H1 (cell line): Measurements from ENCODE around the gene TOMT. TPM values are rescaled to one million over a fixed set of nuclear protein-coding genes. Genes with fewer than 3 reads are reported as not detected.

ENCODE experiments used
- CTCF ChIA-PET: fragments of 300-600 bp; sonication (Branson Sonifier 250); formaldehyde crosslinking; loops from one replicate; lab custom pipeline; 2021; ENCODE audit not compliant: partially characterized antibody; lab: Charles Lee
- POLR2A ChIA-PET: fragments of 300-600 bp; sonication (Branson Sonifier 250); formaldehyde crosslinking; loops from one replicate; lab custom pipeline; 2021; ENCODE audit warnings: inconsistent platforms; ENCODE audit not compliant: partially characterized antibody; lab: Charles Lee
- DNase-seq, 2 experiments: peaks; one replicate each; pipeline versions ENCODE4 v3.0.0 to v3.0.0-alpha.2; 2010 to 2022; ENCODE audit warnings: low spot score in 2 of 2, low read depth in 1 of 2, mixed read lengths in 1 of 2
- FAIRE-seq: peaks from 2 replicates; lab custom pipeline; 2011; peaks lifted over from hg19 to GRCh38; lab: Jason Lieb, UNC
- H2AFZ ChIP-seq: 2 replicates; pipeline ENCODE4 v1.8.1; 2012; ENCODE audit warnings: low read length, inconsistent platforms
- H2AK5ac ChIP-seq: 2 replicates; pipeline ENCODE4 v1.6.1; 2013; ENCODE audit warnings: low read depth, low read length
- H2BK120ac ChIP-seq: replicated peaks from 2 replicates; pipeline ENCODE3; 2013; ENCODE audit warnings: low read depth, low read length, inconsistent platforms
- H2BK12ac ChIP-seq: 2 replicates; pipeline ENCODE4 v1.6.1; 2013; ENCODE audit warnings: low read depth, low read length
- H2BK15ac ChIP-seq: 2 replicates; pipeline ENCODE4 v1.6.1; 2013; ENCODE audit warnings: low read length
- H2BK20ac ChIP-seq: 2 replicates; pipeline ENCODE4 v1.6.1; 2013; ENCODE audit warnings: low read length
- H2BK5ac ChIP-seq: 2 replicates; pipeline ENCODE4 v1.6.1; 2013; ENCODE audit warnings: low read depth, low read length
- H3K14ac ChIP-seq: 2 replicates; pipeline ENCODE4 v1.6.1; 2013; ENCODE audit warnings: inconsistent platforms; ENCODE audit not compliant: insufficient read length
- H3K18ac ChIP-seq: 2 replicates; pipeline ENCODE4 v1.6.1; 2013; ENCODE audit warnings: low read length; ENCODE audit errors: extremely low read depth
- H3K23ac ChIP-seq: 2 replicates; pipeline ENCODE4 v1.6.1; 2013; ENCODE audit warnings: inconsistent platforms; ENCODE audit not compliant: insufficient read length
- H3K23me2 ChIP-seq: 2 replicates; pipeline ENCODE4 v1.6.1; 2013; ENCODE audit warnings: low read depth, low read length
- H3K27ac ChIP-seq: 2 replicates; pipeline ENCODE4 v1.6.1; 2011; ENCODE audit warnings: low read depth, low read length, inconsistent platforms
- H3K27me3 ChIP-seq, 4 experiments: replicated peaks in 1 of 4; 1 replicate in 1 of 4; 2 replicates in 3 of 4; pipeline versions ENCODE4 v1.6.1 to v1.8.1; 2011 to 2013; ENCODE audit warnings: low read length in 3 of 4, mild to moderate bottlenecking in 3 of 4, inconsistent platforms in 2 of 4, mixed read lengths in 2 of 4, moderate library complexity in 1 of 4; ENCODE audit not compliant: control insufficient read depth in 3 of 4, insufficient read depth in 3 of 4; ENCODE audit errors: extremely low read depth in 1 of 4
- H3K36me3 ChIP-seq, 4 experiments: 2 replicates each; pipeline versions ENCODE4 v1.6.1 to v1.8.1; 2011 to 2013; ENCODE audit warnings: mild to moderate bottlenecking in 4 of 4, low read length in 3 of 4, moderate library complexity in 2 of 4, control low read depth in 1 of 4, inconsistent platforms in 1 of 4; ENCODE audit not compliant: insufficient read depth in 4 of 4, control insufficient read depth in 2 of 4
- H3K4ac ChIP-seq: replicated peaks from 2 replicates; pipeline ENCODE3; 2013; ENCODE audit warnings: low read length, low read depth, mixed read lengths, inconsistent platforms; ENCODE audit not compliant: insufficient read length
- H3K4me1 ChIP-seq, 4 experiments: replicated peaks in 1 of 4; 1 replicate in 1 of 4; 2 replicates in 3 of 4; pipeline versions ENCODE4 v1.6.1 to v1.8.1; 2011 to 2013; ENCODE audit warnings: low read length in 3 of 4, inconsistent platforms in 2 of 4, mixed read lengths in 1 of 4; ENCODE audit not compliant: insufficient read depth in 4 of 4, control insufficient read depth in 3 of 4
- H3K4me2 ChIP-seq, 2 experiments: 2 replicates each; pipeline versions ENCODE4 v1.6.1 to v1.8.1; 2011 to 2013; ENCODE audit warnings: low read depth in 2 of 2, low read length in 2 of 2, control low read depth in 1 of 2, inconsistent platforms in 1 of 2, mild to moderate bottlenecking in 1 of 2; ENCODE audit not compliant: insufficient read depth in 1 of 2
- H3K4me3 ChIP-seq, 4 experiments: fragments of 200-600, 300-600 bp in 1 of 4; sonication (generic), shearing (Covaris generic), sonication (Bioruptor Twin) in 1 of 4; 2 replicates each; pipeline versions ENCODE4 v1.5.1 to v1.8.1; 2011 to 2016; ENCODE audit warnings: low read length in 4 of 4, low read depth in 3 of 4, control low read depth in 2 of 4, inconsistent platforms in 2 of 4, mild to moderate bottlenecking in 2 of 4, mixed read lengths in 1 of 4, moderate library complexity in 1 of 4; ENCODE audit not compliant: insufficient read depth in 2 of 4; ENCODE audit errors: extremely low read depth in 1 of 4
- H3K56ac ChIP-seq: replicated peaks from 2 replicates; pipeline ENCODE3; 2013; ENCODE audit warnings: low read depth, mild to moderate bottlenecking, mixed read lengths, low read length, inconsistent platforms; ENCODE audit not compliant: insufficient read length
- H3K79me1 ChIP-seq: 2 replicates; pipeline ENCODE4 v1.6.1; 2013; ENCODE audit warnings: low read depth, low read length, control low read depth
- H3K79me2 ChIP-seq, 2 experiments: 2 replicates each; pipeline versions ENCODE4 v1.6.1 to v1.8.1; 2012 to 2013; ENCODE audit warnings: low read length in 2 of 2, mild to moderate bottlenecking in 2 of 2, inconsistent platforms in 1 of 2; ENCODE audit not compliant: insufficient read depth in 2 of 2, control insufficient read depth in 1 of 2
- H3K9ac ChIP-seq, 4 experiments: replicated peaks in 1 of 4; 1 replicate in 1 of 4; 2 replicates in 3 of 4; pipeline versions ENCODE4 v1.6.1 to v1.8.1; 2011 to 2013; ENCODE audit warnings: low read depth in 3 of 4, low read length in 3 of 4, control low read depth in 2 of 4, mild to moderate bottlenecking in 2 of 4, moderate library complexity in 2 of 4, inconsistent platforms in 1 of 4; ENCODE audit errors: extremely low read depth in 1 of 4
- H3K9me3 ChIP-seq, 2 experiments: 2 replicates each; pipeline versions ENCODE4 v1.6.1 to v1.8.1; 2012 to 2013; ENCODE audit warnings: mild to moderate bottlenecking in 2 of 2, moderate library complexity in 2 of 2, control low read depth in 1 of 2, inconsistent platforms in 1 of 2, low read depth in 1 of 2, low read length in 1 of 2, mixed read lengths in 1 of 2; ENCODE audit not compliant: insufficient read depth in 2 of 2
- H4K20me1 ChIP-seq, 2 experiments: replicated peaks in 1 of 2; 2 replicates each; pipeline versions ENCODE3 to v1.8.1; 2011 to 2013; ENCODE audit warnings: inconsistent platforms in 2 of 2, low read length in 2 of 2, mild to moderate bottlenecking in 1 of 2; ENCODE audit not compliant: insufficient read depth in 2 of 2, control insufficient read depth in 1 of 2
- H4K5ac ChIP-seq: 2 replicates; pipeline ENCODE4 v1.6.1; 2013; ENCODE audit warnings: low read length, low read depth, mixed read lengths, inconsistent platforms; ENCODE audit not compliant: insufficient read length
- H4K8ac ChIP-seq: 2 replicates; pipeline ENCODE4 v1.8.0; 2013; ENCODE audit warnings: mild to moderate bottlenecking, moderate library complexity, low read length, inconsistent platforms; ENCODE audit not compliant: insufficient read depth; ENCODE audit errors: extremely low read depth
- H4K91ac ChIP-seq: replicated peaks from 2 replicates; pipeline ENCODE3; 2013; ENCODE audit warnings: low read length, mixed read lengths, inconsistent platforms; ENCODE audit not compliant: insufficient read length
- EP300 ChIP-seq, 2 experiments: IDR thresholded peaks; 1 replicate in 1 of 2; 2 replicates in 1 of 2; pipeline ENCODE4 v1.6.1; 2011 to 2012; ENCODE audit warnings: low read depth in 2 of 2, low read length in 2 of 2, mild to moderate bottlenecking in 2 of 2, borderline replicate concordance in 1 of 2, inconsistent platforms in 1 of 2, moderate library complexity in 1 of 2
- KDM4A ChIP-seq: IDR thresholded peaks from one replicate; pipeline ENCODE4 v1.7.1; 2012; ENCODE audit warnings: low read depth, mild to moderate bottlenecking, moderate library complexity, low read length, inconsistent platforms; ENCODE audit not compliant: severe bottlenecking
- WGBS, 2 experiments: shearing (Covaris generic) in 1 of 2; methylation state at CpG; one replicate each; pipeline versions ENCODE4 v1.1.6 to v1.1.7; 2013 to 2015; ENCODE audit warnings: low lambda C conversion rate in 2 of 2, mixed read lengths in 2 of 2, inconsistent platforms in 1 of 2, low coverage in 1 of 2, missing lambda C conversion rate in 1 of 2; ENCODE audit not compliant: insufficient replicate concordance in 2 of 2, insufficient coverage in 1 of 2, insufficient read length in 1 of 2; ENCODE audit errors: extremely low coverage in 1 of 2, missing lambda C conversion rate in 1 of 2; 5-methylcytosine and 5-hydroxymethylcytosine counted together
- polyA plus RNA-seq, 7 experiments: library from polyadenylated mRNA; depleted of rRNA in 3 of 7; stranded (reverse) in 5 of 7; unstranded in 2 of 7; fragments of >200 nt in 5 of 7; fragments of 200-250 nt in 2 of 7; gene quantifications; 1 replicate in 5 of 7; 2 replicates in 1 of 7; 4 replicates in 1 of 7; pipeline versions ENCODE4 v1.2.1 to v1.2.3, GENCODE V29; 2011 to 2013; ENCODE audit warnings: missing spikeins in 2 of 7, mixed read lengths in 2 of 7
- total RNA-seq: library from RNA; stranded (reverse); fragmentation: NEBNext Ultra II Directional; extraction: Animal tissue kit (Norgen Biotek cat#: 25700); gene quantifications from 2 replicates; pipeline ENCODE4 v1.2.1, GENCODE V29; 2021

Gene TOMT
- total and polyA plus RNA-seq, 2 of the 8 experiments (the other 6 are each of a cell fraction or from before 2014, with no cell fraction given), result 0.11 TPM; not detected in 1

- H2BK12ac ChIP-seq, result no peak overlapping the region
- no peak overlapping the region for H4K8ac ChIP-seq
- no peak overlapping the region for H3K4ac ChIP-seq
- no peak overlapping the region for H3K4me3 ChIP-seq
- H4K20me1 ChIP-seq, result no peaks in the 10 kb centered on the region
- no peak overlapping the region for H4K91ac ChIP-seq
- H2BK120ac ChIP-seq, result no peak overlapping the region
- TF ChIP-seq KDM4A, result no peak
- TF ChIP-seq EP300 (IDR thresholded peaks at IDR 0.05; ENCODE audit: borderline replicate concordance in 1 of 2, low read depth in 2 of 2, low read length in 2 of 2), result no peak
- TF ChIP-seq, all 59 proteins: peak for 0
- H2AK5ac ChIP-seq, result no peak overlapping the region
- H3K18ac ChIP-seq, result no peak overlapping the region
- no peak overlapping the region for H4K5ac ChIP-seq
- no peak overlapping the region for H3K4me2 ChIP-seq
- H3K9me3 ChIP-seq, result peaks cover 14 to 16% of the 10 kb centered on the region in 2 experiments
- H3K4me1 ChIP-seq, result no peaks in the 10 kb centered on the region
- no peak overlapping the region for H2BK5ac ChIP-seq
- DNase-seq (no peak), FAIRE-seq (no peak)
- H3K27ac ChIP-seq, result no peak overlapping the region
- no peaks in the 10 kb centered on the region for H3K79me1 ChIP-seq
- H3K9ac ChIP-seq, result no peak overlapping the region
- H3K79me2 ChIP-seq, result no peaks in the 10 kb centered on the region
- no peak overlapping the region for H2AFZ ChIP-seq
- H3K14ac ChIP-seq, result no peak overlapping the region
- no peaks in the 10 kb centered on the region; a peak in 2 of 7 replicates for H3K27me3 ChIP-seq
- no peak overlapping the region for H2BK20ac ChIP-seq
- H2BK15ac ChIP-seq, result no peak overlapping the region
- WGBS, 2 experiments, result 74% methylated on average over 3 of the region's 3 CpGs; no CpG with 5 or more reads in 1 of the 2 experiments
- no peaks in the 10 kb centered on the region; the same call in 1 of the 2 replicates for H3K23me2 ChIP-seq
- ChIA-PET CTCF (interaction anchor here (1.0 to 3.7 kb wide), 3 partner anchors 15 to 54 kb away, joined by 3 to 12 read pairs (median 5); no protein-coding TSS in a partner anchor), POLR2A (interaction anchor here (0.6 kb wide), 1 partner anchor 19 kb away, joined by 3 read pairs; no protein-coding TSS in a partner anchor)
- H3K56ac ChIP-seq, result no peak overlapping the region
- H3K23ac ChIP-seq, result no peak overlapping the region
- H3K36me3 ChIP-seq, result no peaks in the 10 kb centered on the region
Observed at GRCh38 chr11:72129381-72129780, 23.7 kb downstream of the TOMT start.
